ENCODE measurements around the gene IGF1R. TPM values are rescaled to one million over a fixed set of nuclear protein-coding genes. Genes with fewer than 3 reads are reported as not detected.

IGF1R gene
- total and polyA plus RNA-seq, 2 donors (not counting 3 experiments of a cell fraction or from before 2014, with no cell fraction given) = 16.1 to 59.1 TPM

DNA sequence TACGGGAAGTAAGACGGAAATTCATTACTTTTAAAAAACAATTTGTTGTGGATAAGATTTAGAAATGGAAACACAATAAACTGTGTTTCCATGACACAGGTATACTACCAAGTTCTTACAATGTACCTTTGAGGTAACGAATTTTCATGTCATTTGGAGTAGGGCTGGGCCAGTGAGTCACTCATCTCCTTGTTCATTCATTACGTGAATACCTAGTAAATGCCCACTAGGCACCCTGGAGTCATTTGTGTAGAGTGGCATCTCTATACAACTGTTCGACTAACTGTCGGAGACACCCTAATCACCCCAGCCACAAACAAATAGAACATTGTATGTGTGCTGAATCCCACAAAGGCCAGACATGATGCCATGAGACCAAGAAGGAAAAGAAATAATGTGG lies 94.8 kb downstream of the IGF1R start:
- TF ChIP-seq POLR2A (IDR thresholded peaks at IDR 0.05; ENCODE audit: low read depth, low read length) (no peak), EZH2 (IDR thresholded peaks at IDR 0.05; ENCODE audit: borderline replicate concordance, low read depth, low read length, severe bottlenecking) (no peak), GATA2 (IDR thresholded peaks at IDR 0.05; ENCODE audit: insufficient read depth, insufficient read length, low read depth, low read length) (no peak), MAX (IDR thresholded peaks at IDR 0.05; ENCODE audit: insufficient read depth, insufficient read length) (no peak), POLR2AphosphoS5 (IDR thresholded peaks at IDR 0.05; ENCODE audit: insufficient read depth, low read depth, low read length) (no peak), MYC (IDR thresholded peaks at IDR 0.05; ENCODE audit: low read depth, low read length) (no peak), JUN (IDR thresholded peaks at IDR 0.05; ENCODE audit: borderline replicate concordance, insufficient read depth, insufficient read length, low read depth) (no peak), FOS (IDR thresholded peaks at IDR 0.05; ENCODE audit: borderline replicate concordance, insufficient read depth, low read length) (no peak)
- TF ChIP-seq, protein P1, sequence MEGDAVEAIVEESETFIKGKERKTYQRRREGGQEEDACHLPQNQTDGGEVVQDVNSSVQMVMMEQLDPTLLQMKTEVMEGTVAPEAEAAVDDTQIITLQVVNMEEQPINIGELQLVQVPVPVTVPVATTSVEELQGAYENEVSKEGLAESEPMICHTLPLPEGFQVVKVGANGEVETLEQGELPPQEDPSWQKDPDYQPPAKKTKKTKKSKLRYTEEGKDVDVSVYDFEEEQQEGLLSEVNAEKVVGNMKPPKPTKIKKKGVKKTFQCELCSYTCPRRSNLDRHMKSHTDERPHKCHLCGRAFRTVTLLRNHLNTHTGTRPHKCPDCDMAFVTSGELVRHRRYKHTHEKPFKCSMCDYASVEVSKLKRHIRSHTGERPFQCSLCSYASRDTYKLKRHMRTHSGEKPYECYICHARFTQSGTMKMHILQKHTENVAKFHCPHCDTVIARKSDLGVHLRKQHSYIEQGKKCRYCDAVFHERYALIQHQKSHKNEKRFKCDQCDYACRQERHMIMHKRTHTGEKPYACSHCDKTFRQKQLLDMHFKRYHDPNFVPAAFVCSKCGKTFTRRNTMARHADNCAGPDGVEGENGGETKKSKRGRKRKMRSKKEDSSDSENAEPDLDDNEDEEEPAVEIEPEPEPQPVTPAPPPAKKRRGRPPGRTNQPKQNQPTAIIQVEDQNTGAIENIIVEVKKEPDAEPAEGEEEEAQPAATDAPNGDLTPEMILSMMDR (IDR thresholded peaks at IDR 0.05; ENCODE audit: extremely low read depth in 1 of 2, insufficient read depth in 1 of 2, low read depth in 1 of 2, low read length in 2 of 2) = no peak
- CTCF ChIA-PET = interaction anchor here (1.2 kb wide), 1 partner anchor 7 kb away, joined by 3 read pairs; no protein-coding TSS in a partner anchor
- dilution Hi-C loops (cut with MboI; ENCODE audit: extremely low pct_ligation_motif_present, low sequenced_read_pairs) (no loop called here), intact Hi-C loops (cut with micrococcal nuclease) (no loop called here)
- Histone ChIP-seq H3K4me1 (ENCODE audit: control insufficient read depth, extremely low read depth, insufficient read depth, low read length) (no peaks in the 10 kb centered on the region), H3K36me3 (ENCODE audit: control insufficient read depth in 2 of 2, extremely low read depth in 1 of 2, insufficient read depth in 2 of 2, low read length in 2 of 2) (no peaks in the 10 kb centered on the region), H3K4me2 (ENCODE audit: insufficient read depth, low read length) (no peak overlapping the region), H4K20me1 (replicated peaks; ENCODE audit: control insufficient read depth, extremely low read depth, insufficient read depth, low read length) (peaks cover 13% of the 10 kb centered on the region), H3K27me3 (ENCODE audit: control insufficient read depth in 2 of 2, insufficient read depth in 2 of 2, low read length in 2 of 2) (no peaks in the 10 kb centered on the region), H3K9ac (replicated peaks; ENCODE audit: extremely low read depth, insufficient read depth, low read length) (no peak overlapping the region), H3K79me2 (ENCODE audit: control insufficient read depth, insufficient read depth, low read length) (peaks cover 42% of the 10 kb centered on the region), H2AFZ (ENCODE audit: low read depth, low read length) (no peak overlapping the region), H3K9me1 (replicated peaks; ENCODE audit: control insufficient read depth, extremely low read depth, insufficient read depth, low read length) (no peaks in the 10 kb centered on the region), H3K4me3 (replicated peaks in 1 of 3; ENCODE audit: insufficient read depth in 1 of 3, low read depth in 1 of 3, low read length in 3 of 3) (no peak overlapping the region), H3K27ac (ENCODE audit: insufficient read depth, low read depth, low read length) (no peak overlapping the region), H3K9me3 (replicated peaks; ENCODE audit: control insufficient read depth, insufficient read depth, low read length) (no peaks in the 10 kb centered on the region)
- DNase-seq (ENCODE audit: low read depth, low spot score) (no peak), FAIRE-seq (no peak)
- no TSS peak for BruUV-seq (replicated peaks)
- POLR2A ChIA-PET = no interaction called here
